Measurements from ENCODE around the gene PRDM16. TPM values are rescaled to one million over a fixed set of nuclear protein-coding genes. Genes with fewer than 3 reads are reported as not detected.

PRDM16 gene
- total and polyA plus RNA-seq, 2 of the 4 experiments (the other 2 are of a cell fraction), result 0.02 TPM; not detected in 1

DNA sequence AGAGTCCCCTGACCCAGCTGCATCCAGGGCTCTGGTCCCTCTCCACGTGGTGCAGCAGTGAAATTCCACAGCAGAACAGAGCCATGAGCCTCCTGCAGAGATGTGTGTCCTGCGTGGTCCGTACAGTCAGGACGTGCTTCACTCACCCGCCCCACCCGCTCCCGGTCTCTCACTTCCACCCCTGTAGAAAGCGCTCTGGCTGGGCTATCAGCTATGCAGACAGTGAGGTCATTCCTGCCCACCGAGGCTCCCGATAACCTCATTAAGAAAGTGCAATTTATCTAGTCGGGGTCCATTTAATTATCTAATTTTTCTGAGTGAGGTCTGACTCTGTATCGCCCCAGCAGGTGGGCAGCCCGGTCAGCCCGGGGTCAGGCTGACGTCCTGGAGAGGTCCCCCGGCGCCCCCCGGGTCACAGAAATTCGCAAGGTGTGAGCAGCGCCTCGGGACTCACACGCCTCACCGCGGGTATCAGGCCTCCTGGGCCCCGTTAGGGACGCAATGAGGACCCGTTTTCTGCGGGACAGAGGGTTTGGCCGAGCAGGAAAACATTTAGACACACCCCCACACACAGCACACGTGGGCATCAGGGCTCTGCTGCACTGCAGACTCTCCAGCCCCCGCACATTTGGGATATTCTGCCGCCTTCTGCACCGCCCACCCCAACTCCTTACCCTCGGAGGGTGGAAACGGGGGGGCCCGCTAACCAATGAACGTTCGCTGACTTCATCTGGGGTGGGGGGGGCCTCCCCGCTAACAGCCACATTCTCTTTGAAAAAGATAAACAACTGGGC is 76.7 kb downstream of the PRDM16 start:
- CTCF ChIA-PET, result no interaction called here
- ATAC-seq (ENCODE audit: low read depth), result no peak
- WGBS, 2 experiments (ENCODE audit: extremely low coverage in 2 of 2, insufficient read length in 1 of 2), result 20% methylated on average over 12 of the region's 39 CpGs; no CpG with 5 or more reads in 1 of the 2 experiments

More for the DNA sequence above, 76.7 kb downstream of the PRDM16 start:
- intact Hi-C loops (cut with micrococcal nuclease), result no loop called here
- Histone ChIP-seq H3K27ac (ENCODE audit: insufficient read depth, low read length) (no peak overlapping the region), H3K4me2 (ENCODE audit: low read depth, low read length) (no peak overlapping the region), H3K14ac (replicated peaks; ENCODE audit: low read depth, low read length) (no peak overlapping the region), H3K9ac (ENCODE audit: low read depth, low read length) (no peak overlapping the region), H3K56ac (ENCODE audit: extremely low read depth, insufficient read depth, low read length) (no peak overlapping the region), H4K8ac (ENCODE audit: low read depth in 2 of 2, low read length in 2 of 2) (no peak overlapping the region), H3K18ac (ENCODE audit: low read depth, low read length) (no peak overlapping the region), H3K9me3 (ENCODE audit: control insufficient read depth, insufficient read depth, low read length) (peaks cover 14% of the 10 kb centered on the region), H3K23ac (ENCODE audit: low read depth, low read length) (no peak overlapping the region), H3K4me1 (ENCODE audit: control insufficient read depth, insufficient read depth, low read length) (no peaks in the 10 kb centered on the region), H2AK9ac (replicated peaks; ENCODE audit: low read depth, low read length, poor library complexity) (no peak overlapping the region), H2BK120ac (ENCODE audit: low read depth, low read length) (no peak overlapping the region), H2BK5ac (ENCODE audit: low read depth, low read length, poor library complexity, severe bottlenecking) (no peak overlapping the region), H3K79me1 (ENCODE audit: low read depth in 1 of 2, low read length in 2 of 2) (no peaks in the 10 kb centered on the region), H3K4ac (ENCODE audit: low read depth, low read length) (no peak overlapping the region), H4K91ac (ENCODE audit: insufficient read depth, low read depth, low read length) (no peak overlapping the region), H2BK20ac (ENCODE audit: low read depth, low read length) (no peak overlapping the region), H4K5ac (ENCODE audit: low read depth, low read length) (no peak overlapping the region), H3K9me1 (ENCODE audit: insufficient read depth, low read length) (no peaks in the 10 kb centered on the region), H4K20me1 (ENCODE audit: insufficient read depth, low read length) (no peaks in the 10 kb centered on the region), H3K36me3 (ENCODE audit: control insufficient read depth, insufficient read depth, low read length) (no peaks in the 10 kb centered on the region), H3K4me3 (ENCODE audit: insufficient read depth, low read depth, low read length) (no peak overlapping the region), H2AK5ac (ENCODE audit: low read depth, low read length) (no peak overlapping the region), H2AFZ (replicated peaks; ENCODE audit: low read length, poor library complexity) (no peak overlapping the region), H3K27me3 (ENCODE audit: control insufficient read depth, insufficient read depth, low read length) (no peaks in the 10 kb centered on the region), H2BK15ac (ENCODE audit: low read depth, low read length) (no peak overlapping the region)
- dilution Hi-C loops (cut with HindIII; ENCODE audit: low sequenced_read_pairs, unreplicated experiment), result no loop called here
- in situ Hi-C loops (cut with MboI; ENCODE audit: low sequenced_read_pairs), result no loop called here
- BruUV-seq (replicated peaks), result no TSS peak
- POLR2A ChIA-PET (ENCODE audit: unreplicated experiment), result no interaction called here
- no peak for TF ChIP-seq FOS (IDR thresholded peaks at IDR 0.05; ENCODE audit: low read depth, low read length)
- no peak for TF ChIP-seq POLR2A (IDR thresholded peaks at IDR 0.05; ENCODE audit: low read depth, low read length)
- TF ChIP-seq, protein P1, sequence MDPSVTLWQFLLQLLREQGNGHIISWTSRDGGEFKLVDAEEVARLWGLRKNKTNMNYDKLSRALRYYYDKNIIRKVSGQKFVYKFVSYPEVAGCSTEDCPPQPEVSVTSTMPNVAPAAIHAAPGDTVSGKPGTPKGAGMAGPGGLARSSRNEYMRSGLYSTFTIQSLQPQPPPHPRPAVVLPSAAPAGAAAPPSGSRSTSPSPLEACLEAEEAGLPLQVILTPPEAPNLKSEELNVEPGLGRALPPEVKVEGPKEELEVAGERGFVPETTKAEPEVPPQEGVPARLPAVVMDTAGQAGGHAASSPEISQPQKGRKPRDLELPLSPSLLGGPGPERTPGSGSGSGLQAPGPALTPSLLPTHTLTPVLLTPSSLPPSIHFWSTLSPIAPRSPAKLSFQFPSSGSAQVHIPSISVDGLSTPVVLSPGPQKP (IDR thresholded peaks at IDR 0.05; ENCODE audit: borderline replicate concordance, low read depth, low read length), result no peak
- TF ChIP-seq RCOR1 (IDR thresholded peaks at IDR 0.05; ENCODE audit: insufficient replicate concordance, low read length), result no peak
- TF ChIP-seq USF2 (IDR thresholded peaks at IDR 0.05; ENCODE audit: low read depth, low read length), result no peak
- DNase-seq, result no peak
